HUES48 (cell line): ENCODE measurements around the gene NUCB1.
"Not testable (repeated sequence)": the region's sequence is repeated elsewhere in the genome, so short reads cannot be mapped to it uniquely, and the experiment has no call there.

ENCODE experiments used
- H3K27ac ChIP-seq: one replicate; pipeline ENCODE4 v1.7.0; 2013; ENCODE audit warnings: low read depth, low read length, inconsistent platforms
- H3K27me3 ChIP-seq: 2 replicates; pipeline ENCODE4 v1.6.1; 2013; ENCODE audit warnings: mild to moderate bottlenecking, low read length; ENCODE audit not compliant: control insufficient read depth, insufficient read depth
- H3K36me3 ChIP-seq: 2 replicates; pipeline ENCODE4 v1.6.1; 2013; ENCODE audit warnings: low read length; ENCODE audit not compliant: control insufficient read depth, insufficient read depth
- H3K4me1 ChIP-seq: 2 replicates; pipeline ENCODE4 v1.6.1; 2013; ENCODE audit warnings: mild to moderate bottlenecking, low read length; ENCODE audit not compliant: control insufficient read depth, insufficient read depth
- H3K4me3 ChIP-seq: 2 replicates; pipeline ENCODE4 v1.5.1; 2013; ENCODE audit warnings: mild to moderate bottlenecking, low read depth, low read length
- H3K9ac ChIP-seq: 2 replicates; pipeline ENCODE4 v1.6.1; 2013; ENCODE audit warnings: mild to moderate bottlenecking, low read depth, low read length, moderate library complexity
- H3K9me3 ChIP-seq: 2 replicates; pipeline ENCODE4 v1.6.1; 2013; ENCODE audit warnings: low read length; ENCODE audit not compliant: control insufficient read depth, insufficient read depth

The NUCB1 gene

DNA sequence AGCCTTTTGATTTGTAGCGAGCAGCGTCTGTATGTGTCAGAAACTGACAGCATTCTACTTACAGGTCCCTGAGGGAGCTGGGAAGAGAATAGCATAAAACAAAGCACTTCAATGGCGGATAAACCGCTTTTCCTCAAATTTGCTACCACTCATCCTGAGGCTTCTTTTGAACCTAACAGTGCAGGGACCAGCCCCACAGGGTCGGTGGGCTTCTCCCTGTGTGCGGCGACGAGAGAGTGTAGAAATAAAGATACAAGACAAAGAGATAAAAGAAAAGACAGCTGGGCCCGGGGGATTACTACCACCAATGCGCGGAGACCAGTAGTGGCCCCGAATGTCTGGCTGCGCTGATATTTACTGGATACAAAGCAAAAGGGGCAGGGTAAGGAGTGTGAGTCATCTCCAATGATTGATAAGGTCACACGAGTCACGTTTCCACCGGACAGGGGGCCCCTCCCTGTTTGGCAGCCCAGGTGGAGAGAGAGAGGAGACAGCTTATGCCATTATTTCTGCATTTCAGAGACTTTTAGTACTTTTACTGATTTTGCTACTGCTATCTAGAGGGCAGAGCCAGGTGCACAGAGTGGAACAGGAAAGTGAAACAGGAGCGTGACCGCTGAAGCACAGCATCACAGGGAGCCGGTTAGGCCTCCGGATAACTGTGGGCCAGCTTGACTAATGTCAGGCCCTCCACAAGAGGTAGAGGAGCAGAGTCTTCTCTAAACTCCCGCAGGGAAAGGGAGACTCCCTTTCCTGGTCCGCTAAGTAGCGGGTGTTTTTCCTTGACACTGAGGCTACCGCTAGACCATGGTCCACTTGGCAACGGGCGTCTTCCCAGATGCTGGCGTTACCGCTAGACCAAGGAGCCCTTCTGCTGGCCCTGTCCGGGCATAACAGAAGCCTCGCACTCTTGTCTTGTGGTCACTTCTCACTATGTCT is 23.8 kb upstream of the NUCB1 start:
- H3K9me3 ChIP-seq, H3K4me1 ChIP-seq, H3K4me3 ChIP-seq, H3K9ac ChIP-seq, H3K27me3 ChIP-seq, H3K27ac ChIP-seq: not testable (repeated sequence)
- H3K36me3 ChIP-seq: peaks cover 36% of the 10 kb centered on the region

DNA sequence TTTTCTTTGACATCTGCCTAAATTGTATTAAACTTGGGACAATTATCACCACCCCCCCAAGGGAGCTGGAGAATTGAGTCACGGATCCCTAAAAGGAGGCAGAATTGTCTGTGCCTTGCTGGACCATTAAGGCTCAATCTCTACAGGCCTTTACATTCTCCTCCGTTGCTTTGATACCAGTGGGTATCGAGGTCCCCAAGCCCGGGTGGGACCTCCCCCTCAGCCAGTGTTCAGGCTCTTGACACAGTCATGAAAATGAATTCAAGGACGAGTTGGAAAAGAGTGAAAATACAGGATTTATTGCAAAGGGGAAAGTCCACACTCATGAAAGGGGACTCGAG is 22.3 kb upstream of the NUCB1 start:
- no peaks in the 10 kb centered on the region for H3K27me3 ChIP-seq
- H3K27ac ChIP-seq: no peak overlapping the region
- H3K9me3 ChIP-seq: no peaks in the 10 kb centered on the region
- H3K9ac ChIP-seq: no peak overlapping the region
- H3K4me3 ChIP-seq: no peak overlapping the region
- H3K4me1 ChIP-seq: peaks cover 7% of the 10 kb centered on the region; the same call in 1 of the 2 replicates
- H3K36me3 ChIP-seq: peaks cover 36% of the 10 kb centered on the region

DNA sequence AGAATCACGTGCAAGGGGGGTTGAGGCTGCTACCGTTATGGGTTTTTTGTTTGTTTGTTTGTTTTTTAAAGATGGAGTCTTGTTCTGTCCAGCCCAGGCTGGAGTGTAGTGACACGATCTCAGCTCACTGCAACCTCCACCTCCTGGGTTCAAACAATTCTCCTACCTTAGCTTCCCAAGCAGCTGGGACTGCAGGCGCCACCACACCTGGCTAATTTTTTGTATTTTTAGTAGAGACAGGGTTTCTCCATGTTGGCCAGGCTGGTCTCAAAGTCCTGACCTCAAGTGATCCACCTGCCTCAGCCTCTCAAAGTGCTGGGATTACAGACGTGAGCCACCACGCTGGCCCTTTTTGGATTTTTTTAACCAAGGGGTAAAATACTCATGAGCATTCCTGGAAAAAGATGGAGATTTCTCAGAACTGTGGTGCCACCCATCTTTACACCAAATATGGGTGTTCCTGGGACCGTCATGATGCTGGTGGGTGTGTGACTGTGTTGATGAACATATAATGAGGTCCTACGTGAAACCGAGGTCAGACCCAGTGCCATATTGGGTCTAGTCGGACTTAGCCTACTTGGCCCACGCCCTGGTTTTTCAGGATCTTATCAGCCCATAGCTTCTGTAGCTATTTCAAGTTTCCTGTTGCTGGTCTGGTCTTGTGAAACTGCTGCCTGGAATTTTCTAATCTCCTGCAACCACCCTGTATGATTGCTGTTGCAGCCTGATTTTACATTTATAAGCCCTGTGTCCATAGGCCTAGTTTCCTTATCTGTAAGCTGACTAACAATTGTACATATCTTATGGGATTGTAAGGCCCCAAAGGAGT is 21.7 kb upstream of the NUCB1 start:
- Histone ChIP-seq H3K9me3 (no peaks in the 10 kb centered on the region), H3K27ac (no peak overlapping the region), H3K4me1 (peaks cover 3% of the 10 kb centered on the region; the same call in 1 of the 2 replicates), H3K27me3 (no peaks in the 10 kb centered on the region), H3K4me3 (no peak overlapping the region), H3K36me3 (peaks cover 33% of the 10 kb centered on the region), H3K9ac (no peak overlapping the region)

DNA sequence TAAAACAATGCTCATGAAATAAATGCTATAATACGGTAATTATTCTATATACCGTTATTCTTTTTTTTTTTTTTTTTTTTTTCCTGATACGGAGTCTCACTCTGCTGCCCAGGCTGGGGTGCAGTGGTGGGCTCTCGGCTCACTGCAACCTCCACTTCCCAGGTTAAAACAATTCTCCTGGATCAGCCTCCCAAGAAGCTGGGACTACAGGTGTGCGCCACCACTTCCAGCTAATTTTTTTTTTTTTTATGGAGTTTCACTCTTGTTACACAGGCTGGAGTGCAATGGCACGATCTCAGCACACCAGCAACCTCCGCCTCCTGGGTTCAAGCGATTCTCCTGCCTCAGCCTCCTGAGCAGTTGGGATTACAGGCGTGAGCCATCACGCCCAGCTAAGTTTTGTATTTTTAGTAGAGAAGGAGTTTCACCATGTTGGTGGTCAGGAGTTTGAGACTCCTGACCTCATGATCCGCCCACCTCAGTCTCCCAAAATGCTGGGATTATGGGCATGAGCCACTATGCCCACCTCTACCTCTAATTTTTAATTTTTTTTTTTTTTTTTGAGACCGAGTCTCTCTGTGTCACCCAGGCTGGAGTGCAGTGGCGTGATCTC is 21.0 kb upstream of the NUCB1 start:
- Histone ChIP-seq H3K36me3 (peaks cover 26% of the 10 kb centered on the region), H3K4me3 (no peak overlapping the region), H3K9ac (no peak overlapping the region), H3K27ac (no peak overlapping the region), H3K27me3 (no peaks in the 10 kb centered on the region), H3K4me1 (no peaks in the 10 kb centered on the region), H3K9me3 (no peaks in the 10 kb centered on the region)

DNA sequence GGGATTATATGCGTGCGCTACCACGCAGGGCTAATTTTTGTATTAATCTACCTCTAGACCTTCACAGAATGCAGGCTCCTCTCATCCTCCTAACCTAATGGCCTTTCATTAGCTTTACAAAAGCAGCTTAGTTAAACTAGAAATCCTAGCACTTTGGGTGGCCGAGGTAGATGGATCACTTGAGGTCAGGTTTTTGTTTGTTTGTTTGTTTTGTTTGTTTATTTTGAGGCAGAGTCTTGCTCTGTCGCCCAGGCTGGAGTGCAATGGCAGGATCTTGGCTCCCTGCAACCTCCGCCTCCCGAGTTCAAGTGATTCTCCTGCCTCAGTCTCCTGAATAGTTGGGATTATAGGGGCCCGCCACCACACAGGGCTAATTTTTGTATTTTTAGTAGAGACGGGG is 20.4 kb upstream of the NUCB1 start:
- not testable (repeated sequence) for H3K27me3 ChIP-seq, H3K9ac ChIP-seq, H3K4me3 ChIP-seq, H3K27ac ChIP-seq, H3K4me1 ChIP-seq, H3K9me3 ChIP-seq
- H3K36me3 ChIP-seq: peaks cover 21% of the 10 kb centered on the region

DNA sequence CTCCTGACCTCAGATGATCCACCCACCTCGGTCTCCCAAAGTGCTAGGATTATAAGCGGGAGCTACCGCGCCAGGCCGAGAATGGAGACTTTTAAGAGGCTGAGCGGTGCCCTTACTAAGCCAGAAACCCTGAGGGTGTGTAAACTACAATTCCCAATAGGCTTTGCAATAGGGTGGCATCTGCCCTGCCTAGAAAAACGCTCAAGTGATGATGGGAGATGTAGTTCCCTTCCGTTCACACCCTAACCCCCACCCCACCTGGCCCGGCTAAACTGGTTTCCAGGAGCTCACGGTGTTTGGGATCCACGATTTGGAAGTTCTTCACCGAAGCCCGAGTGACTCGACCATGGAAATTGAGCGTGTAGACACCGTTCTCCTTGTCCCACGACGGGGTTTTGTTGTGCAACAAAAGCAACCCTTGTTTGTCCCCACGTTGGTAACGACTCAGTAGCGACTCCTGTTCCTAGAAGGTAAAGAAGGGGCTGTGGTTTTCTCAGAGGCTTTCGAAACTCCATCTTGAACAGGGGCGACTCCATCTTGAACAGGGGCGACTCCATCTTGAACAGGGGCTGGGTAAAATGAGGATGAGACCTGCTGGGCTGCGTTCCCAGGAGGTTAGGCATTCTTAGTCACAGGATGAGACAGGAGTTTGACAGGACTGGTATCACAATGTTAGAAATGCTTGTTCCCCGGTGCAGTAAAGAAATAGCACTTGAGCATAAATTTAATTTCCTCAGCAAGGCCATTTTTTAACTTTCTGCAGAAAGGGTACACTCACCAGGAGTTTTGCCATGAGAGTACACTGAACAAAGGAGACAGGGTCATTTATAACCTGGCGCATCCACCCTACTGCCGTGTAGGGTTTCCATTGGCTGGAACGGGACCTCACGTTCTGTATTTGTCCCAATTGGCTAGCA is 18.1 kb upstream of the NUCB1 start:
- H3K4me3 ChIP-seq: no peak overlapping the region
- H3K27me3 ChIP-seq: no peaks in the 10 kb centered on the region
- no peaks in the 10 kb centered on the region for H3K36me3 ChIP-seq
- H3K4me1 ChIP-seq: no peaks in the 10 kb centered on the region
- H3K9ac ChIP-seq: no peak overlapping the region
- no peaks in the 10 kb centered on the region for H3K9me3 ChIP-seq
- H3K27ac ChIP-seq: no peak overlapping the region

DNA sequence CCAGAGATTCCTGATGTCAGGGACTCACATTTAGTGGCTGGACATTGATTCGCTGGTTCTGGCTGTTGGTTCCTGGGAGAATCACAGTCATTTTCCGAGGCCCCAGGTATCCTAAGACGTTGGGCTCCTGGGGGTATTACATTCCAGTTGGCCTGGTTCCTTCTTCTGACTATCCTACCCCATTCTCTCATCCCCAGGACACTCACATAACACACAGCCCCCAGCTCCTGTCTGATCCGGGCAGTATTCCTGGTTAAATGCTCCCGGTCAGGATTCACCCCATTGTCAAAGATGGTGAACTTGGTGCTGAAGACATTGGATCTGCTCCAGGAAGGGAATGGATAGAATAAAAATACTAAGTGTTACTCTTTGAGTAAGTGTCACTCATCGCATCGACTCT is 16.4 kb upstream of the NUCB1 start:
- H3K9ac ChIP-seq: no peak overlapping the region
- no peaks in the 10 kb centered on the region for H3K36me3 ChIP-seq
- no peak overlapping the region for H3K4me3 ChIP-seq
- H3K27ac ChIP-seq: no peak overlapping the region
- no peaks in the 10 kb centered on the region for H3K27me3 ChIP-seq
- H3K9me3 ChIP-seq: no peaks in the 10 kb centered on the region
- no peaks in the 10 kb centered on the region for H3K4me1 ChIP-seq

DNA sequence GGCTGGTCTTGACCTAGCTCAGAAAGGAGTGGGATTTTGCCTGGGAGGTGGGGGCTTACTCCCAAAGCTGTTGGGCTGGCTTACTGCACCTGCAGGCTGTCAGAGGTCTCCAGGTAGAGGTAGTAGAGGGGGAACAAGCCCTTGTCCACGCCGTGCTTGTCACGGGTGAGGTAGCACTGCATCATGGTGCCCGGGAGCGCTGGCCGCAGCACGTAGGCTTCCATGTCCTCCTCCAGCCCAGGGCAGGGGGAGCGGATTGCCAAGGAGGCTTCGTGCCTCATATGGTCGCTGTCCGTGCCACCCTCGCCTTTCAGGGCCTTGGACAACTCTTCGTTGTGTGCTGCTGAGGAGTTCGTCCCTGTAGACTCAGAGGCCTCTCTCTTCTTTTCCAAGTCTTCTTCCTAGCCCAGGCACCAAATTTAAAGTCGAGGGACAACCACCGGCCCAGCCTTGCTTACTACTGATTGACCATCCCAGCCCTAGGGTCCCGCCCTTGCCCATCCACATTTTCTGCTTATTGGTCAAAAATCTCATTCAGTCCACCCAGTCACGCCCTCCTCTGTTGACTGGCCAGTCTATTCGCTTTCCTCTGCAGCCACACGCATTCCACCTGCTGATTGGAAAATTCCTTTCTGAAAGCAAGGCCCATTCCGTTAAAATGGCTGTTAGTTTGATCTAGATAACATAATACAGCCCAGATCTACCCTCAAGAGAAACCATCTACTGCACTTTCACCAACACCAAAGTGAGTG is 12.1 kb upstream of the NUCB1 start:
- Histone ChIP-seq H3K4me3 (no peak overlapping the region), H3K9ac (no peak overlapping the region), H3K9me3 (no peaks in the 10 kb centered on the region), H3K4me1 (no peaks in the 10 kb centered on the region), H3K36me3 (no peaks in the 10 kb centered on the region), H3K27ac (no peak overlapping the region), H3K27me3 (no peaks in the 10 kb centered on the region)

DNA sequence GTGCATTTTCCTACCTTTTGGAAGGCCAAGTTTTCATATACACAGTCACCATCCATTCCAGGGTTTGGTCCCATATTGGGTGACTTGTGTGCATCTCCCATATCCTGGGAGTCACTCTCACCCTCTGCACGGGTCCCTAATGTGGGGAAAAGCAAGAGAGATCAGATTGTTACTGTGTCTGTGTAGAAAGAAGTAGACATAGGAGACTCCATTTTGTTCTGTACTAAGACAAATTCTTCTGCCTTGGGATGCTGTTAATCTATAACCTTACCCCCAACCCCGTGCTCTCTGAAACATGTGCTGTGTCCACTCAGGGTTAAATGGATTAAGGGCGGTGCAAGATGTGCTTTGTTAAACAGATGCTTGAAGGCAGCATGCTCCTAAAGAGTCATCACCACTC is 10.6 kb upstream of the NUCB1 start:
- not testable (repeated sequence) for H3K4me1 ChIP-seq, H3K4me3 ChIP-seq, H3K36me3 ChIP-seq, H3K27ac ChIP-seq, H3K27me3 ChIP-seq, H3K9me3 ChIP-seq, H3K9ac ChIP-seq

DNA sequence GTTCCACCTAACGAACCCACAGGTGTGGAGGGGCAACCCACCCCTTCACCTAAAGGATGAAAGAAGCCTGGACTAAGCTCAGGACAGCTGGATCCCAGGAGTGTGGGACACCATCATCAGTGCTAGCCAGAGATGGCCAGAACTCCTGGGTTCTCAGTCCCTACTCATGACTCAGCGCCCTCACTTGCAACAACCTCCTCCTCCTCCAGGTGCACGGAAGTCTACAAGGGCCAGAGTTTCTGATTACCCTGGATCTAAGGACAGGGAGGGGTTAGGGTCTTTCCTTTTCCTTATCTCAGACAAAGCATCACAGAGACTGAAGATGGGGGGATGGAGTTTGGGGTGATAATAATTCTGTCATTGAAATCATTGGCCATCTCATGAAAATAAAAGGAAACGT is 9.6 kb upstream of the NUCB1 start:
- no peaks in the 10 kb centered on the region for H3K4me1 ChIP-seq
- H3K27me3 ChIP-seq: no peaks in the 10 kb centered on the region
- no peak overlapping the region for H3K27ac ChIP-seq
- H3K4me3 ChIP-seq: no peak overlapping the region
- H3K9me3 ChIP-seq: no peaks in the 10 kb centered on the region
- no peak overlapping the region for H3K9ac ChIP-seq
- no peaks in the 10 kb centered on the region for H3K36me3 ChIP-seq
